HG03196 (cell line): ENCODE data around the gene RFFL.
"Not testable (repeated sequence)": the region's sequence is repeated elsewhere in the genome, so short reads cannot be mapped to it uniquely, and the experiment has no call there.

Source experiments
- ATAC-seq: cut with Tn5 transposase; IDR thresholded peaks from one replicate; pipeline ENCODE4 v1.9.1; 2021; ENCODE audit not compliant: unreplicated experiment

Gene RFFL

DNA sequence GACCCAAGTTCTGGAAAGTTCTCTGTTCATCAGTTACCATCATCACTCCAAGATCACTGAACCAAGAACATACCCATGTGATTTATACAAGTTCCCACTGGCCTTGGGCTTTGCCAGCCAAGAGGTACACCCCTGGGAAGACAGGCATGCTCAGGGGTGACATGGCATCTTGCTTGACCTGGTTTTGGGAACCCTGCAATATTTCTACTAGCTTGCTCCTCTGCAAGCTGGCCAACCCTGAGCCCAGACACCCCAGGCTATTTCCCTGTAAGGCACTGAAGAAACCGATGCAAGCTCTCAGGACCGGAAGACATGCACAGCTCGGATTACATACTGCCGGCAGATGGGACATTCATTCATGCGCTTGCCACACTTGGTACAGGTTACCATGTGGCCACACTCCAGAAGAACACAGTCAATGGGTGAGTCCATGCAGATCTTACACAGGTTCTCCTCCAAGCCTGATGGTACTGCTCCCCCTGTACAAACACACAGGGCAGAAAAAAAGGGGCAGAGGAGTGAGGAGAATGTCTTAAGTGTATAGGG lies 51.8 kb downstream of the RFFL start:
- ATAC-seq: no peak

DNA sequence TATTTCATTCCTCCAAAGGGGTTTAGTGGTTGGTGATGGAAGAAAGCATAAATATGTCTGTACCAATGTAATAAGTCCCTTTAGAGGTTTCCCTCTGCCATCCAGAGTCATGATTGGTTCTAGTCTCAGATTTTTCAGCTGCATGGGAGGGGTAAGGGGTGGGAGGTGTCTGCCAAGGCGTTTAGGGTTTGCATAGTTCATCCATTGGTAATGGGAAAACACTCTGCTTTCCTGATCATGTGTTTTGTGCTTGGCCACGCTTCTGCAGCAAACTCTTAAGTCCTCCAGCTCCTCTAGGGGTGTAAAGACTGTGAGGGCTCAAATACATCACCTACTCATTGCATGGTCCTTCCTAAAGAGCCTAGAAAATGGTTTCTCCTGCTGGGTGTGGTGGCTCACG lies 53.4 kb downstream of the RFFL start:
- ATAC-seq: no peak

DNA sequence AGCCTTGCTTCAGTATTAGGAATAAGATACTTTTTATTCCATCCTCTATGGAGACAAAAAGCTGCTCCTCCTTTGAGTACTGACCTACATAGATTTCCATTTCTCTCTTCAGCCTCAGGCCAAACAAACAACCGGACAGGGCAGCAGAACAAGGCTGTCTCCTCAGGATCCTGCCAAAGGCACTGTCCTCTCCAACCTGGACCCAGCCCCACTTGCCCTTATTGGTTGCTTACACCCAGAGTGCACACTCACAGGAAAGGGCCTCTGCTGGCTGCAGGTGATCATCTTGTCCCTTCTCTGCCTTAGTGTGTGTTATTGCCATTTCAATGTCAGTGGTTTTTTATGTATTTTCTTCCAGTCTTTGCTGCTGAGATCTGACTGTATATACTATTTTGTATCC lies 56.5 kb downstream of the RFFL start:
- no peak for ATAC-seq

DNA sequence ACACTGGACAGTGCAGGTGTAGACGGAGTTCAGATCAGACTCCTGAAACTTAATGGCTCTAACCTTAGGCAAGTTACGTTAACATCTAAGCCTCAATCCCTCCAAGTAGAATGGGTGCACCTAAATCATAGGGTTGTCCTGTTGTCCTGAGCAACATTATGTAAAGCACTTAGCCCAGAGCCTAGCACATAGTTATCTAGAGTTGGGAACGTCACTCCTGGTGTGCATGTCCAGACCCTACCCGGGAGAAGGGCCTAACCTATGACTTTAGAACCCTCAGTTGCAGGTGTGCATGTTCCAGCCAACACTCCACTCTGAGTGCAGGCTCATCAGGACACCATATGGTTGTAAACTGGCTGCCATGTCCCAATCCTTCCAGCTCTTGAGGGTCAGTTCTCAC lies 57.2 kb downstream of the RFFL start:
- ATAC-seq: no peak

DNA sequence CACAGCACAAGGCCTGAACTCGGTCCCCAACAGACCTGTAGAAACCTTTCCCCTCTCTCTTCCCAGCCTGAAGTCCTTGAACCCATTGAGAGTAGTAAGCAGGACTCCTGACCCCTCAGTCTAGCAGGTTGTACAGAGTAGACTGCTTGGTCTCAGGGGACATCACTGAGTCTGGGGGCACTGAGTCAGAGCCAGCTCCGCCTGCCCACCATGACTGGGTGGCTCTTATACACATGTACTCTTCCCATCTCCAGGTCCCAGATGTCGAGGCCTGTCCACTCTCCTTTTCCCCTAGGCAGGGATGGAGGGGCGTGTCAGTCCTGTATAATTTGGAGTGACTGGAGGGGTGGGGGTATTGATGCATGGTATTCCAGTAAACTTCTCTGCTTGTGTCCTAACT lies 59.7 kb downstream of the RFFL start:
- no peak for ATAC-seq

DNA sequence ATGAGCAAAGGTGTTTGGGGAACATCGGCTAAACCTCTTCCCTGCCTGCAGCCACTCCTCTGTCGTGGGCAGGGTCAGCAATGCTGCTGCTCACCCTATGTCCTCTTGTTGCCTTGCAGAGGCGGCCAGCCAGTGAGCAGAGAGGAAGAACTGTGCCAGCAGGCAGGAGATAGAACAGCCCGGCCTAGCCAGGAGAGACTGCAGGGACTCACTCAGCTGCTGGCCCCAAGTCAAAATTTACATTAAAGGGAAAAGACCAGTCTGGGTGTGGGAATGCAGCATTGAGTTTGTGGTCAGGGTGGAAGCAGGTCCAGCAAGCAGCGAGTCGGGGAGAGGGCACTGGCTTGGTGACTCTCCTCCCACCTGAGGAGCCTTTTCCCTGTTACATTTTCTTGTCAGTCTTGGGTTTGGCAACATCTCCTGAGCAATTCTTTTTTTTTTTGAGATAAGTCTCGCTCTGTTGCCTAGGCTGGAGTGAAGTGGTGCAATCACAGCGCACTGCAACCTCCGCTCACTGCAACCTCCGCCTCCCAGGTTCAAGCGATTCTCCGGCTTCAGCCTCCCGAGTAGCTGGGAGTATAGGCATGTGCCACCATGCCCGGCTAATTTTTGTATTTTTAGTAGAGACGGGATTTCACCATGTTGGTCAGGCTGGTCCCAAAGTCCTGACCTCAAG lies 60.5 kb downstream of the RFFL start:
- no peak for ATAC-seq

DNA sequence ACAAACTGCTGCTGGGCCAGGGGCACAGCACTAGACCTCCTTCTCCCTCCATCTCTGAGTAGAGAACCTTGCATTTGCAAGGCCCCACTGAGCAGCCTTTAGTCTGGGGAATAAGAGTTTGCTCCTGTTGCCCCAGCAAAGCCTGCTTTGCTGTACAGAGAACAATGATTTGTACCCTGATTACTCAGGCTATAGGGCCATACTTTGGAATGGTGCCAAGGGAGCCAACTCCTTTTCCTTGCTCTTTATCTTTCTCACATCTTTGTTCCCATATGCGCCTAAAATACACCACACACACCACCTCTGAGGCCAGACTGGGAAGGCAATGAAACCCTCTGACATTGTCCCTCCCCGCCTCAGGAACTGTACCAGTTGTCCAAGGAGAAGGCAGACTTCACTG lies 62.0 kb downstream of the RFFL start:
- ATAC-seq: no peak

DNA sequence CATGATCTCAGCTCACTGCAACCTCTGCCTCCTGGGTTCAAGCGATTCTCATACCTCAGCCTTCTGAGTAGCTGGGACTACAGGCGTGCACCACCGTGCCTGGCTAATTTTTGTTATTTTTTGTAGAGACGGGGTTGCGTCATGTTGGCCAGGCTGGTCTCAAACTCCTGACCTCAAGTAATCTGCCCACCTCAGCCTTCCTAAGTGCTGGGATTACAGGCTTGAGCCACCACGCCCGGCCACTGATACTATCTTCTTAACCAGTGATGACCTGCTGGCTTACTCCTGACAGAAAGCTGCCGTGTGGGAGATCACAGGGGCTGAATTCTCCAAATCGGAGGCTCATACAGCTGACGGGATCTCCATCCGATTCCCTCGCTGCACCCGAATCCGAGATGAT lies 62.5 kb downstream of the RFFL start:
- not testable (repeated sequence) for ATAC-seq

DNA sequence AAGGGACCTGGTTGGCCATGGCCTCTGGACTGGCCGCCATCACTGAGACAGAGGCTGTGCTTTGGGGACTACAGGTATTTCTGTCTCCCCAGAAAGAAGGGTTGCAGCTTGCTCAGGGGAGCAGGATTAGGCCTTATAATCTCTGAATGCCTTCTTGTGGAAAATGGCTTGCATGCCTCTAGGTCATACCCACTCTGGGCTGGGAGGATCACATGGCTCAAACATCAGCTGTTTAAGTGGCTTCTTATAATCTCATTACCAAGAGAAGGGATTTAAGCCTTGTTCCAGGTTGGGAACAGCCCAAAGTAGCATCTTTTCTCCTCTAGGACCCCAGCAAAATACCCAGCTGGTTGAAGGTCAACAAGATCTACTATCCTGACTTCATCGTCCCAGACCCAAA lies 64.1 kb downstream of the RFFL start:
- ATAC-seq: no peak

DNA sequence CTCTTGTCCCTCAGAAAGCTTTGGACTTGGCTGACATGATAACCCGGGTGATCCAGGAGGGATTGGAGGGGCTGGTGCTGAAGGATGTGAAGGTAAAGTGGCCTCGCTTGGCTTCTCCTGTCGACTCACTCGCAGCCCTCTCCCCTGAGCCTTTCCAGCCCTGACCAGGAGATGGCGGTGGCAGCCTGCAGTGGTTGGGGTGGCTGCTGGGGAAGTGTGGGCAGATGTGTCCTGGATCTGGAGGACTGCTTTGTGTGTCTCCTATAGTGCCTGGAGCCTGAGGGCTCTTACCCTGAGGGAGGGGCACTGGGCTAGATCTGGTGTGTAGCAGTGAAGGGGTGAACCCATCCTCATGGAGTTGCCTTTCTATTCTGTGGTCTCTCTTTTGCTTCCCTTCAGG lies 65.3 kb downstream of the RFFL start:
- ATAC-seq: no peak

DNA sequence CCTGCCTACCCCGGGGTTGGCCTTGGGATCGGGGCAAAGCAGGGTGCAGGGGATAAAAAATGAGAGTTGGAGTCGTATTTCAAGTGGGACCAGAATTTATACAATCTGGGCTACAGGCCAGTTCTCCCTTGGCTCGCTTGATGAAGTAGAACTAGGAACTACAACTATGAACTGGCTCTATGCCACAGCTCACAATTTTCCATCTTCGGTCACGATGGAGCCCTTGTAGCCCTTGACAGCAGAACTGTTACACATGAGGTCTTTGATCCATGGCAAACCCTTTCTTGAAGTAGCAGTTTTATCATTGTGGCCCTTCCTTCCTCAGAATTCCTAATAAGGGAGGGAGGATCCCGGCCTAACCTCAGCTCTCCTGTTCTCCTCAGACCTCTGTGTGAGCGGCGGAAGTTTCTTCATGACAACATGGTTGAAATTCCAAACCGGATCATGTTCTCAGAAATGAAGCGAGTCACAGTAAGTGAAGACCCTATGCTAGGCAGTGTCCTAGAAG lies 66.1 kb downstream of the RFFL start:
- ATAC-seq: no peak

DNA sequence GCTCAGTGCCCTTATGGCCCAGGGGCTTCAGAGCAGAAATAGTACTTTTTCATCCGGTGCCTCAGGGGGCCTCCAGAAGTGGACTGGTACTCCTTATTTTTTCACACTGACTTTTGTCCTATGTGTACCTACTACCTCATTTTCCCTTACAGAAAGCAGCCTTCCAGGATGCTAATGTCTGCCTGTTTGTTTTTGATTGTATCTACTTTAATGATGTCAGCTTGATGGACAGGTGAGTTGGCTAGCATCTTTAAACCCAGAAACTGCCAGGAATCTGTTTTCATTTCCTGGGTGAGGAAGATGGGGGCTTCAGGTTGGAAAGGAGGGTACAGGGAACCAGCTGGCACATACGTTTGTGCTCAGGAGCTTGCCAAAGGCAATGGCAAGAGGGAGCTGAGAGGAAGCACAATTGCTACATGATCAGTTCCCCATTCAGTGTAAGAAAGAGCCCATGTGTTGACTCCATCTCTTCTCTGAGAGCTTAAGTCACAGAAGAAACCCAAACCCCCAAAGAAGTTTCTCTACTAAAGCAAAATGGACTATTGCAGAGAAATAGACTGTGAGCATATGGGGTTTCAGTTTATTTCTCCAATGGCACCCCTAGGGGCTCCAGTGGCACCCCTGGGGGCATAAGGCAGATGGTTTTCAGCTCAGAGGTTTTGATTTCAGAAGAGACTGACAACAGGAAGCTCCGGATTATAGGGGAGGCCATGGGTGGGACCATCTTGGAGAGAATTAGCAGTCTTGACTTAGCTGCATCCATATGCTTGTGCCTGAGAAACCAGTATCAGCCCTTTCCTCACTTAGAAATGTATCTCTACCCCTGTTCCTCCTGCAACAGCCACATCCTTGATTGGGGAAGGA lies 66.9 kb downstream of the RFFL start:
- no peak for ATAC-seq

DNA sequence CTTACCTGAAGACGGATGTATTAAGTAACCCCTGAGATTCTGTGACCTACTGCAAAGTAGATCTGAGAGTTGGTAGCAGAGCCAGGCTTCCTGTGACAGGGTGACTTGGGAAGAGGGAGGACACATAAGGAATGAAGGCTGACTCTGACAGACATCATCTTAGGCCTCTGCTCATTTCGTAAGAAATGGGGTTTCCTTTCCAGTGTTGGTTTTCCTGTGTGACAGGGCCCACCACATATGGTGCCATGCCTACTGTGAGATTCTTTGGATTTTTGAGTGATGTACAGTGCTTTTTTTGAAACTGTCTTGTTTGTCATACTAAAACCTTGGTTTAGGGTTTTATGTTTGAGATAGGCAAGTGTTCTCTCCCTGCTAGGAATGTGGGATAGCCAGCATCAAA lies 70.5 kb downstream of the RFFL start:
- ATAC-seq: no peak

DNA sequence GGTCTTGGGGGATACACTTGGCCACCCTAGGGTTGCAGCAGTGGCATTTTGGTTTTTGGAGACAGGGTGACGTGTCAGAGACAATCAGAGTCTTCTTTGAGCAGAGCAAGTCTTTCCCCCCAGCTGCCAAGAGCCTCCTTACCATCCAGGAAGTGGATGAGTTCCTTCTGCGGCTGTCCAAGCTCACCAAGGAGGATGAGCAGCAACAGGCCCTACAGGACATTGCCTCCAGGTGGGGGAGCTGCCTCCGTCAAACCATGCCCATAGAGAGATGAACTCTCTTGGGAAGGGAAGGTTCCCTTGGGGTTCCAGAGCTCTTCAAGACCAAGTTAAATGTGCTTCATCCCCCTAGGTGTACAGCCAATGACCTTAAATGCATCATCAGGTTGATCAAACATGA lies 71.9 kb downstream of the RFFL start:
- ATAC-seq: no peak

DNA sequence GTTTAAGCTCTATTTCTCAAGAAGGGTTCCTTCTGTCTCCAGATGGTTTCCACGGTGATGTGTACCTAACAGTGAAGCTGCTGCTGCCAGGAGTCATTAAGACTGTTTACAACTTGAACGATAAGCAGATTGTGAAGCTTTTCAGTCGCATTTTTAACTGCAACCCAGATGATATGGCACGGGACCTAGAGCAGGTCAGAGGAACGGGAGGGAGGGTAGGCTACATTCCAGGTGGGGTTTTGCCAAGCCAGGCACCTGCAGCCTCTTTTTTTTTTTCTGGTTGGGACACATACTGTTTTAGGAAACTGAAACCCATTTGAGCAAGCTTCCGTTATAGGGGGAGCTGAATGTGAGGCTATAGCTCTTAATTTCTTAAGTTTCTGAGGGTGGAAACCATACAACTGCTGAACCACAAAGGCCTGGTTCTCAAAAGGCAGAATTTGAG lies 72.6 kb downstream of the RFFL start:
- no peak for ATAC-seq

DNA sequence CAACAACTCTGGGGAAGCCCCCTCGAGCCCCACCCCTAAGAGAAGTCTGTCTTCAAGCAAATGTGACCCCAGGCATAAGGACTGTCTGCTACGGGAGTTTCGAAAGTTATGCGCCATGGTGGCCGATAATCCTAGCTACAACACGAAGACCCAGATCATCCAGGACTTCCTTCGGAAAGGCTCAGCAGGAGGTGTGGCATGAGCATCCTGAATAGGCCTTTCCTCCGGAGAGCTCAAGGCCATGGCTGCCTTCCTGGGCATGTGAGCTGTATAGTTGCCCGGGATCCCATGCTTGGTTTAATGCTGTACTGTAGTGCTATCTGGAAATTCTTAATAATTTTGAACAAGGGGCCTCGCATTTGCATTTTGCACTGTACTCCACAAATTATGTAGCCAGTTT lies 74.0 kb downstream of the RFFL start:
- no peak for ATAC-seq

DNA sequence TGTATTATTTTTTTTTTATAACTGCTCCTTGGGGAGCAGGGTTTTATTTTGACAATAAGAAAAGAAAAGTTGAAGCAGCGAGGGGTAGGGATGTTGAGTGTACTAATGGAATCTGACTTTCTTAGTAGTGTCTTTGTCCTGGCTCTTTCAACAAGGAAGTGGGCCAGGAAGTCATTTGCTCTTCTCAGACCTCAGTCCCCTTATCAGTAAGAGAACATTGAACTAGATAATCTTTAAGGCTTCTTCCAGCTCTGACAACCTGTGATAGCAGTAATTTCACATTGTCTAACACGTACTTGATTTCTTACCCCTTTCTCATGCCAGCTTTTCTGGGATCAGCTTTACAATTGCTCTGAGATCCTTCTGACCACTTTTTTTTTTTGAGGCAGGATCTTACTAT lies 74.9 kb downstream of the RFFL start:
- ATAC-seq: no peak

DNA sequence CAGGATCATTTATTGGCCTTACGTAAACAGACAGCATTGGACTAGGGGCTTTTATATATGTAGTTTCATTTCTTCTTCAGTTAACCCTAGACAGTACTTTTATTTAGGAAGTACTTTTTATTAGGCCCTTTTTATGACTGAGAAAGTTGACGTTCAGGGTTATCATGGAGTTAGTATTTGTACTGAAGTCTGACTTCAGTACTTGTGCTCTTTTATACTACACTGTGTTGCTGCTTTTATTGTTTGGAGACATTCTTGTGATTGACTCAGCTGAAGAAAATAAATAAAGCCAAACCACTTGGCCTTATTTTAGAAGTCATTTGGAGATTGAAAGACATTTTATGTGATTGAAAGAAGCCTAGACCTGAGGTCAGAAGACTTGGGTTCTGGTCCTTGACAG lies 76.3 kb downstream of the RFFL start:
- no peak for ATAC-seq

DNA sequence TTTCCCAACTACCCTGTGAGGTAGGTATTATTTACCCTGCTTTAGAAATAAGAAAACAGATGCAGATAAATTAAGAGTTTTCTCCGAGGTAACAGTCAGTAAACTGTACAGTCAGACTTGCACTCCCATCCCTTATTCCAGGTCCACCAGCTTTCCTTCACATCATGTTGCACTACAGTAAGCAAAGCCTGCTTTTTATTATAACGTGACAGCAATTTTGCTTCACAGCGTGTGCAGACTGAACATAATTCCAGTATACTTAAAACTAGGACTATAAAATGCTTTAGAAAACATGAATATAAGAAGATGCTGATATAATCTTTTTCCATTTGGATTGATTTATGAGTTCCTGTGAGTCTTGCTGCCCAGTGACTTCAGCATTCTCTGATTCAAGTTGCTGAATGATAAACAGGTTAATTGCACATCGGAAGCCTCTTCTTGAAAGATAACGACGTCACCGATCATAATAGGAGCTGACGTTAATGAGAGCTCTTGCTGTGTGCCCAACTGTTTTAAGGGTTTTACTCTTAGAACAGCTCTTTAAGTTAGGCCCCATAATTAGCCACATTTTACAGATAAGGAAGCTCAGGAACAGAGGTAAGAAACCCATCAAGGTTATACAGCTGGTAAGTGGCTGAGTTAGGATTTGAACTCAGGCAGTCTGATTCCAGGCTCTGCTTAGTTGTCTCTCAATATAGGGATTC lies 81.8 kb downstream of the RFFL start:
- no peak for ATAC-seq

DNA sequence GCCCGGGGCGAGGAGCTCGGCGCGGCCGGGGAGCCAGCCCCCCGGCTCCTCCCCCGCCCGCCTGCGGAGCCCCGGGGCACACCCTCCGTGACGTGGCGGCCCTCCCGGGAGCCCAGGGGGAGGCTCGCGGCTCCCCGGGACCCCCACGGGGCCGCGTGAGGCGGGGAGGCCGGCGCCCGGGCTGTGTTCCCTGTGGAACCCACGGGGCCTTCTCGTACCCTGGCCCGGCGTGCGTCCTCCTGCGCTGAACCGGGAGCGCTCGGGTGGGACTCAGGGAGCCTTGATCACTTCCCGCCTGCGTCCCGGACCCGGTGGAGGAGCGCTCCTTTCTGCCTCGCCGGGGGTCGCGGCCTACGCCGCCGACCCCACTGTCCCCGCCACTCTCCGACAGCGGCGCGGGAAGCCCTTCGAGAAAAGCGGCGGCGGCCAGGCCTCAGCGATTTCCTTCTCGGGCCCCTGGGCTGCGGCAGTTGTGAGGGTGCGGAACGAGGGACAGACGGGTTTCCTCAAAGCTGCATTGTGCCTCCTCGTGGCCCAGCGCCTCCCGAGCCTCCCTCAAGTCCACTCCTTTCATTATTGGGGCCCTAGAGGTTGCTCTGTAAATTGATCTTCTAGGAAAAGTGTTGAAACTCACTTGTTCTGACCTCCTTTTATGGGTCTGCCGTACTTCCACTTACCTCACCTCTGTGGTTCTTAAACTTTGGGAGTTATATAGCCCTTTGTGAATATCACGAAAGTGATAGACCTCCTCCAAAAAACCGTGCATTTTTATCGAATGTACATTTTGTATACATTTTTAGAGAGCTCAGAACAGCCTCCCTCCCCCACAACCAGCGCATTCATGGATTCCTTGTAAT lies 82.6 kb downstream of the RFFL start:
- peak; percentile 74 for ATAC-seq

DNA sequence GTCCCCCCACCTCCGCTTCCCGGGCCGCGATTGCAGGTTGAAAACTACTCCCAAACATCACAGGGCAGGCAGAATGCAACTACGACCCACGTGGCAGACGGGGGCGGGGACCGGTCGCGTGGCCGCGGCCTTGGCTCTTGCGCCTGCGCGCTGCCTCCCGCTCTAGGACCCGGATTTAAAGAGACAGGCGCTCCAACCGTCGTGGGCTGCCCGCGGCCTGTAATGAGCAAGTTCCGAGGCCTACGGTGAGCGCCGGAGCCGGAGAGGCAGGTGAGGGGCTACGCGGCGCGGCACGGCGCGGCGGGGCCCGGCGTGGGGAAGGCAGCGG lies 83.2 kb downstream of the RFFL start, which contains the start of gene LIG3:
TSS of gene LIG3 (plus strand) at position 160 of the 328 bp plus-strand sequence. CDS start 2,494 bp downstream, outside the sequence.
- ATAC-seq: peak; percentile 80
